ENCODE data around the gene STRN4. TPM values are rescaled to one million over a fixed set of nuclear protein-coding genes. Genes with fewer than 3 reads are reported as not detected.
A peak's percentile ranks its signal among the peaks of the same experiment; 100 is the strongest.
"Not testable (repeated sequence)": the region's sequence is repeated elsewhere in the genome, so short reads cannot be mapped to it uniquely, and the experiment has no call there.

The STRN4 gene
- total and polyA plus RNA-seq, 2 donors (not counting 1 experiment from before 2014, with no cell fraction given), result 111 to 112 TPM

DNA sequence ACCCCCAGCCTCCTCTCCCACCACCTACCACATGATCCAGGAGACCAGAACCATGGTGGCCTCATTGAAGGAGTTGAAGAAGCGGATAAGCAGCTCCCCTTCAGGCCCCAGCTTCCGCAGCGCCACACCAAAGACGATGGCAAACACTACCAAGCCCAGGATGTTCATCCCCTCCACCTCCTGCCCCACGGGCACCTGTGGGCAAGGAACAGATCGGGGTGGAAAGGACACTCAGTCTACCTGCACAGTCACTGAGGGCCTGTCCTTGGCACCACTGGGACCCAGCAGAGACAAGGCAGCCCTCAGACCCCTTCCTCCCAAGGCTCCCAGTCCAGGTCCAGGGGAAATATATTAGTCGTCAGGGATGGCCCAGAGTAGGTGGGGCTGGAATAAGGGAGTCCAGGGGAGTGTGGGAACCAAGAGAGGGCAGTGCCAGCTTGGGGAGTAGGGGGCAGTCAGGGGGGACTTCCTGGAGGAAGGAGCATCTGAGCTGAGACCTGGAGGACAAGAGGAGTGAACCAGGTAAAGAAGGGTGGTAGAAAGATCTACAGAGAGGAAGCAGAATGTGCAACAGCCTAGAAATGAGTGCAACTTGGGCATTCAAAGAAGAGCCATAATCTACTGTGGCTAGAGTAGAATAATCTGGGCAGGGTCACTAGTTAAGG is 36.2 kb upstream of the STRN4 start:
- Histone ChIP-seq H3K36me3 (replicated peaks in 1 of 2; ENCODE audit: control extremely low read depth in 1 of 2, control insufficient read depth in 1 of 2, extremely low read depth in 1 of 2, insufficient read depth in 2 of 2, low read length in 1 of 2) (peaks cover 0 to 49% of the 10 kb centered on the region in 2 experiments), H2AFZ (ENCODE audit: insufficient read depth, low read depth, low read length, poor library complexity, severe bottlenecking) (no peak overlapping the region), H3K4me1 (ENCODE audit: control insufficient read depth in 2 of 2, insufficient read depth in 2 of 2, low read length in 2 of 2) (peaks cover 32 to 40% of the 10 kb centered on the region in 2 donors), H3K27ac (ENCODE audit: low read length in 2 of 2) (no peak overlapping the region), H3K4me3 (ENCODE audit: control extremely low read depth in 1 of 5, extremely low read depth in 1 of 5, insufficient read depth in 1 of 5, low read depth in 2 of 5, low read length in 4 of 5) (no peak overlapping the region), H3K9me3 (ENCODE audit: control extremely low read depth in 1 of 3, control insufficient read depth in 2 of 3, insufficient read depth in 1 of 3, low read length in 2 of 3) (no peaks in the 10 kb centered on the region), H3K27me3 (replicated peaks in 1 of 4; ENCODE audit: control extremely low read depth in 1 of 4, control insufficient read depth in 3 of 4, insufficient read depth in 4 of 4, low read length in 3 of 4) (no peaks in the 10 kb centered on the region), H3K9ac (ENCODE audit: low read length) (no peak overlapping the region), H3K79me2 (ENCODE audit: control insufficient read depth, insufficient read depth, low read length) (peaks cover 51% of the 10 kb centered on the region), H3K4me2 (replicated peaks; ENCODE audit: low read depth, low read length, poor library complexity, severe bottlenecking) (no peak overlapping the region), H4K20me1 (ENCODE audit: control insufficient read depth, insufficient read depth, low read length, poor library complexity, severe bottlenecking) (peaks cover 22% of the 10 kb centered on the region)
- no peak for DNase-seq
- no peaks in the 10 kb centered on the region for H3K9me3 Mint-ChIP-seq (ENCODE audit: insufficient read depth)
- WGBS (ENCODE audit: insufficient coverage), result 93% methylated on average over 6 of the region's 7 CpGs
- ChIA-PET POLR2A (interaction anchor here (0.7 kb wide), 1 partner anchor 278 kb away, joined by 4 read pairs; no protein-coding TSS in a partner anchor), CTCF (interaction anchor here (1.1 to 2.2 kb wide), 2 partner anchors 15 to 58 kb away, joined by 3 to 10 read pairs; no protein-coding TSS in a partner anchor)
- peaks cover 45% of the 10 kb centered on the region for H3K4me1 Mint-ChIP-seq
- H3K27ac Mint-ChIP-seq, result peak overlapping the region; percentile 56
- TF ChIP-seq EZH2 (IDR thresholded peaks at IDR 0.05; ENCODE audit: borderline replicate concordance, insufficient read depth, low read depth, low read length, poor library complexity, severe bottlenecking), result no peak
- TF ChIP-seq, protein P1, sequence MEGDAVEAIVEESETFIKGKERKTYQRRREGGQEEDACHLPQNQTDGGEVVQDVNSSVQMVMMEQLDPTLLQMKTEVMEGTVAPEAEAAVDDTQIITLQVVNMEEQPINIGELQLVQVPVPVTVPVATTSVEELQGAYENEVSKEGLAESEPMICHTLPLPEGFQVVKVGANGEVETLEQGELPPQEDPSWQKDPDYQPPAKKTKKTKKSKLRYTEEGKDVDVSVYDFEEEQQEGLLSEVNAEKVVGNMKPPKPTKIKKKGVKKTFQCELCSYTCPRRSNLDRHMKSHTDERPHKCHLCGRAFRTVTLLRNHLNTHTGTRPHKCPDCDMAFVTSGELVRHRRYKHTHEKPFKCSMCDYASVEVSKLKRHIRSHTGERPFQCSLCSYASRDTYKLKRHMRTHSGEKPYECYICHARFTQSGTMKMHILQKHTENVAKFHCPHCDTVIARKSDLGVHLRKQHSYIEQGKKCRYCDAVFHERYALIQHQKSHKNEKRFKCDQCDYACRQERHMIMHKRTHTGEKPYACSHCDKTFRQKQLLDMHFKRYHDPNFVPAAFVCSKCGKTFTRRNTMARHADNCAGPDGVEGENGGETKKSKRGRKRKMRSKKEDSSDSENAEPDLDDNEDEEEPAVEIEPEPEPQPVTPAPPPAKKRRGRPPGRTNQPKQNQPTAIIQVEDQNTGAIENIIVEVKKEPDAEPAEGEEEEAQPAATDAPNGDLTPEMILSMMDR (IDR thresholded peaks at IDR 0.05), result no peak
- no peaks in the 10 kb centered on the region for H3K27me3 Mint-ChIP-seq
- no peak overlapping the region for H3K4me3 Mint-ChIP-seq
- no peak for ATAC-seq (ENCODE audit: low read depth)
- intact Hi-C loops (cut with micrococcal nuclease), result no loop called here

DNA sequence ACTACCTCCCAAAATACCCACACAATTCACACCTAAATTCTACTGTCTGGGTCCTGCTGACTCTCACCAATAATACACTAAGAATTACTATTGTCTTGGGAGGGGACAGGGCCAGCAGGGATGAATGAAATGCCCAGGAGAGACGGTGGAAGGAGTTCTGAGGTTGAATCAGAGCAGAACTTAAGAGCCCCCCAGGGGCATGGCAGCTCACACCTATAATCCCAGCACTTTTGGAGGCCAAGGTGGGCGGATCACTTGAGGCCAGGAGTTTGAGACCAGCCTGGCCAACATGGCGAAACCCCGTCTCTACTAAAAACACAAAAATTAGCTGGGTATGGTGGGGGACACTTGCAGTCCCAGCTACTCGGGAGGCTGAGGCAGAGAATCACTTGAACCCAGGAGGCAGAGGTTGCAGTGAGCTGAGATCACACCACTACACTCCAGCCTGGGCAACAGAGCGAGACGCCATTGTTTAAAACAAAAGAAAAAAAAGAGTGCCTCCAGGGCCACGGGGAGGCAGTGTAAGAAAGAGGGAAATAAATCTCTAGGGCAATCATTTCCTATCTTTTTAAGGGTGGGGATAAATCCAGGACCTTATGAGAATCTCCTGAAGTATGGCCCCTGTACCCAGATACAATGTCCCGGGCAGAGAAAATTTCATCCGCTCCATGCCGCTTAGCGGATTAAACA is 31.9 kb upstream of the STRN4 start:
- CTCF ChIA-PET, result interaction anchor here (1.2 to 1.5 kb wide), 3 partner anchors 12 to 24 kb away, joined by 3 to 6 read pairs (median 5); no protein-coding TSS in a partner anchor
- H3K27ac Mint-ChIP-seq; H3K27me3 ChIP-seq (replicated peaks in 1 of 4; ENCODE audit: control extremely low read depth in 1 of 4, control insufficient read depth in 3 of 4, insufficient read depth in 4 of 4, low read length in 3 of 4); H3K4me1 ChIP-seq (ENCODE audit: control insufficient read depth in 2 of 2, insufficient read depth in 2 of 2, low read length in 2 of 2); H4K20me1 ChIP-seq (ENCODE audit: control insufficient read depth, insufficient read depth, low read length, poor library complexity, severe bottlenecking); H2AFZ ChIP-seq (ENCODE audit: insufficient read depth, low read depth, low read length, poor library complexity, severe bottlenecking); H3K4me3 ChIP-seq (ENCODE audit: control extremely low read depth in 1 of 5, extremely low read depth in 1 of 5, insufficient read depth in 1 of 5, low read depth in 2 of 5, low read length in 4 of 5); H3K9ac ChIP-seq (ENCODE audit: low read length); H3K4me1 Mint-ChIP-seq; H3K4me2 ChIP-seq (replicated peaks; ENCODE audit: low read depth, low read length, poor library complexity, severe bottlenecking); H3K4me3 Mint-ChIP-seq; POLR2A ChIA-PET; DNase-seq; ATAC-seq (ENCODE audit: low read depth); H3K9me3 ChIP-seq (ENCODE audit: control extremely low read depth in 1 of 3, control insufficient read depth in 2 of 3, insufficient read depth in 1 of 3, low read length in 2 of 3); H3K27ac ChIP-seq (ENCODE audit: low read length in 2 of 2); H3K27me3 Mint-ChIP-seq; H3K9me3 Mint-ChIP-seq (ENCODE audit: insufficient read depth): not testable (repeated sequence)
- intact Hi-C loops (cut with micrococcal nuclease), result loop anchor here (2.0 kb wide), 1 partner anchor 63 kb away; no protein-coding TSS in a partner anchor
- Histone ChIP-seq H3K79me2 (ENCODE audit: control insufficient read depth, insufficient read depth, low read length) (peaks cover 16% of the 10 kb centered on the region), H3K36me3 (replicated peaks in 1 of 2; ENCODE audit: control extremely low read depth in 1 of 2, control insufficient read depth in 1 of 2, extremely low read depth in 1 of 2, insufficient read depth in 2 of 2, low read length in 1 of 2) (peaks cover 0 to 70% of the 10 kb centered on the region in 2 experiments)
- WGBS (ENCODE audit: insufficient coverage), result no CpG with 5 or more reads among the region's 12 CpGs
